Right cardiac atrium (tissue), 5 donors: Measurements from ENCODE around the gene FERD3L. TPM values are rescaled to one million over a fixed set of nuclear protein-coding genes. Genes with fewer than 3 reads are reported as not detected.
"Not testable (repeated sequence)": the region's sequence is repeated elsewhere in the genome, so short reads cannot be mapped to it uniquely, and the experiment has no call there.

Experiments used
- ATAC-seq, 2 donors: fragments of 200-7000 bp; cut with Tn5 transposase; one replicate each; pipeline versions ENCODE4 v1.8.0 to v1.9.1; 2020; ENCODE audit warnings: moderate library complexity in 2 of 2, mild to moderate bottlenecking in 1 of 2
- DNase-seq, 3 donors: peaks; one replicate each; pipeline ENCODE4 v3.0.0-alpha.2; 2020
- H3K27ac ChIP-seq: one replicate; pipeline ENCODE4 v1.5.1; 2013; ENCODE audit warnings: mild to moderate bottlenecking, low read length, control low read depth, moderate library complexity
- H3K27me3 ChIP-seq: one replicate; pipeline ENCODE4 v1.6.1; 2013; ENCODE audit not compliant: control insufficient read depth, insufficient read depth
- H3K4me1 ChIP-seq: one replicate; pipeline ENCODE4 v1.6.1; 2013; ENCODE audit warnings: low read length; ENCODE audit not compliant: control insufficient read depth, insufficient read depth
- H3K4me3 ChIP-seq: one replicate; pipeline ENCODE4 v1.5.1; 2013; ENCODE audit warnings: low read length, control low read depth
- H3K9me3 ChIP-seq: one replicate; pipeline ENCODE4 v1.6.1; 2013; ENCODE audit warnings: low read length; ENCODE audit not compliant: control insufficient read depth
- WGBS: extraction: QIAGEN DNeasy Blood & Tissue Kit; methylation state at CpG from one replicate; pipeline ENCODE4 v1.1.7; 2013; 5-methylcytosine and 5-hydroxymethylcytosine counted together
- intact Hi-C, 4 donors: fragments of 100-400 bp; cut with DNase I; formaldehyde crosslinking; loops; one replicate each; pipeline versions ENCODE4 v1.11.0 to v1.14.0; 2022 to 2023
- long read RNA-seq, 4 donors: library from polyadenylated mRNA; unstranded; transcript quantifications; one replicate each; pipeline ENCODE4 v2.0.0, GENCODE V29; 2020 to 2021
- polyA plus RNA-seq: library from polyadenylated mRNA; stranded (reverse); fragments of 200-250 nt; gene quantifications from one replicate; pipeline ENCODE4 v1.2.3, GENCODE V29; 2013
- total RNA-seq, 4 donors: library from RNA; stranded (reverse); fragmentation: NEBNext Ultra II Directional; extraction: Animal tissue kit (Norgen Biotek cat#: 25700); gene quantifications; one replicate each; pipeline ENCODE4 v1.2.1, GENCODE V29; 2021
- donor health status: healthy with polysubstance abuse.
- donor health status: DM: no; HTN: yes; CAD: no.
- donor health status: DM: no; HTN: no; CAD: no.
- donor health status: DM: no; HTN: yes; CAD: no; lungs with severe emphysema.
- donor health status: DM: yes; HTN: yes; CAD: no.

The FERD3L gene
- not detected for total RNA-seq
- polyA plus RNA-seq = not detected
- long read RNA-seq, donor 1 = 0 reads
- long read RNA-seq, donor 2 = 0 reads
- long read RNA-seq, donor 3 = 0 reads
- long read RNA-seq, donor 4 = 0 reads

GRCh38 chr7:19144661-19145433, at the start of gene FERD3L:
Gene FERD3L, minus strand, starts transcription at chr7:19145421. Its CDS starts 59 bp downstream, at chr7:19145362.
- intact Hi-C loops = no loop called here

GRCh38 chr7:19194417-19194816, 49.2 kb upstream of the FERD3L start:
- ATAC-seq, H3K27ac ChIP-seq, H3K4me1 ChIP-seq, H3K27me3 ChIP-seq, H3K9me3 ChIP-seq, intact Hi-C loops, H3K4me3 ChIP-seq: not testable (repeated sequence)
- peak in 1 of 3 donors; percentile 30 for DNase-seq
- 25% methylated on average over 14 of the region's 14 CpGs for WGBS

More at GRCh38 chr7:19144661-19145433, at the start of gene FERD3L:
- WGBS = 4% methylated on average over 51 of the region's 51 CpGs
- peaks cover 3% of the 10 kb centered on the region for H3K4me1 ChIP-seq
- peak in 2 of 3 donors; percentile 26 to 41 for DNase-seq
- H3K9me3 ChIP-seq = no peaks in the 10 kb centered on the region
- H3K4me3 ChIP-seq = peak within 1 kb of the TSS; percentile 45
- H3K27me3 ChIP-seq = no peaks in the 10 kb centered on the region
- peak; percentile 16 to 63 for ATAC-seq
- H3K27ac ChIP-seq = no peak within 1 kb of the TSS

GRCh38 chr7:19181634-19182033, 36.4 kb upstream of the FERD3L start:
- no peaks in the 10 kb centered on the region for H3K4me1 ChIP-seq
- WGBS = 86% methylated on average over 1 of the region's 1 CpG
- no peaks in the 10 kb centered on the region for H3K9me3 ChIP-seq
- H3K4me3 ChIP-seq = no peak overlapping the region
- no peaks in the 10 kb centered on the region for H3K27me3 ChIP-seq
- DNase-seq (no peak), ATAC-seq (no peak)
- H3K27ac ChIP-seq = no peak overlapping the region
- intact Hi-C loops = no loop called here

- no peaks in the 10 kb centered on the region for H3K27me3 ChIP-seq
- H3K9me3 ChIP-seq = no peaks in the 10 kb centered on the region
- H3K27ac ChIP-seq = no peak overlapping the region
- ATAC-seq (no peak), DNase-seq (no peak)
- H3K4me1 ChIP-seq = no peaks in the 10 kb centered on the region
- 82% methylated on average over 4 of the region's 4 CpGs for WGBS
- intact Hi-C loops = no loop called here
- no peak overlapping the region for H3K4me3 ChIP-seq
Measured at GRCh38 chr7:19178595-19178994, 33.4 kb upstream of the FERD3L start.

GRCh38 chr7:19177269-19177668, 32.0 kb upstream of the FERD3L start:
- intact Hi-C loops = no loop called here
- 59% methylated on average over 5 of the region's 5 CpGs for WGBS
- no peak overlapping the region for H3K4me3 ChIP-seq
- no peak overlapping the region for H3K27ac ChIP-seq
- no peaks in the 10 kb centered on the region for H3K4me1 ChIP-seq
- no peaks in the 10 kb centered on the region for H3K27me3 ChIP-seq
- no peaks in the 10 kb centered on the region for H3K9me3 ChIP-seq
- DNase-seq (no peak), ATAC-seq (no peak)

- ATAC-seq (no peak), DNase-seq (no peak)
- intact Hi-C loops = no loop called here
- Histone ChIP-seq H3K27me3 (no peaks in the 10 kb centered on the region), H3K4me1 (no peaks in the 10 kb centered on the region), H3K27ac (no peak overlapping the region), H3K4me3 (no peak overlapping the region), H3K9me3 (no peaks in the 10 kb centered on the region)
- 55% methylated on average over 3 of the region's 3 CpGs for WGBS
Measured at GRCh38 chr7:19175241-19175640, 30.0 kb upstream of the FERD3L start.

- intact Hi-C loops = no loop called here
Measured at GRCh38 chr7:19161671-19162070, 16.4 kb upstream of the FERD3L start.

GRCh38 chr7:19146699-19147098, 1.5 kb upstream of the FERD3L start:
- DNase-seq (no peak), ATAC-seq (no peak)
- intact Hi-C loops = no loop called here
- Histone ChIP-seq H3K4me3 (no peak overlapping the region), H3K4me1 (peaks cover 3% of the 10 kb centered on the region), H3K27me3 (no peaks in the 10 kb centered on the region), H3K27ac (no peak overlapping the region), H3K9me3 (no peaks in the 10 kb centered on the region)
- WGBS = 8% methylated on average over 4 of the region's 4 CpGs

More at GRCh38 chr7:19161671-19162070, 16.4 kb upstream of the FERD3L start:
- Histone ChIP-seq H3K27ac (no peak overlapping the region), H3K4me3 (no peak overlapping the region), H3K27me3 (no peaks in the 10 kb centered on the region), H3K9me3 (no peaks in the 10 kb centered on the region), H3K4me1 (no peaks in the 10 kb centered on the region)
- WGBS = 41% methylated on average over 3 of the region's 3 CpGs
- ATAC-seq (no peak), DNase-seq (no peak)

GRCh38 chr7:19145434-19146115, 354 bp upstream of the FERD3L start:
- Histone ChIP-seq H3K27me3 (no peaks in the 10 kb centered on the region), H3K4me1 (peaks cover 3% of the 10 kb centered on the region), H3K4me3 (no peak overlapping the region), H3K9me3 (no peaks in the 10 kb centered on the region), H3K27ac (no peak overlapping the region)
- ATAC-seq (no peak), DNase-seq (peak in 2 of 3 donors; percentile 9 to 12)
- WGBS = 6% methylated on average over 19 of the region's 19 CpGs
- intact Hi-C loops = no loop called here

GRCh38 chr7:19143881-19144574, 1.2 kb downstream of the FERD3L start:
- Histone ChIP-seq H3K27me3 (no peaks in the 10 kb centered on the region), H3K4me1 (peaks cover 3% of the 10 kb centered on the region), H3K9me3 (no peaks in the 10 kb centered on the region), H3K4me3 (peak overlapping the region; percentile 45), H3K27ac (no peak overlapping the region)
- ATAC-seq (peak in 1 of 2 donors; percentile 41), DNase-seq (peak in 1 of 3 donors; percentile 26)
- intact Hi-C loops = no loop called here
- 6% methylated on average over 30 of the region's 30 CpGs for WGBS
